Calu3 (cell line): ENCODE measurements around the gene SLC6A19. TPM values are rescaled to one million over a fixed set of nuclear protein-coding genes. Genes with fewer than 3 reads are reported as not detected.

ENCODE experiments used
- BruUV-seq: library from RNA; stranded (reverse); fragments of 400-500 nt; replicated peaks from 2 replicates; lab custom pipeline; 2021; lab: Mats Ljungman, UMichigan
- CTCF ChIA-PET: fragments of 300-600 bp; sonication (Branson Sonifier 250); formaldehyde crosslinking; loops from one replicate; lab custom pipeline; 2022; ENCODE audit warnings: antibody characterized with exemption; lab: Charles Lee
- DNase-seq: peaks from one replicate; pipeline ENCODE4 v3.0.0; 2022
- H3K27ac Mint-ChIP-seq: one replicate; pipeline ENCODE4 v1.8.0; 2022; ENCODE audit warnings: mixed read lengths; ENCODE audit not compliant: unreplicated experiment
- H3K27me3 Mint-ChIP-seq: one replicate; pipeline ENCODE4 v1.8.0; 2022; ENCODE audit warnings: mixed read lengths; ENCODE audit not compliant: unreplicated experiment
- H3K36me3 Mint-ChIP-seq: one replicate; pipeline ENCODE4 v1.8.0; 2022; ENCODE audit warnings: mild to moderate bottlenecking, moderate library complexity, mixed read lengths; ENCODE audit not compliant: insufficient read depth, unreplicated experiment
- H3K4me1 Mint-ChIP-seq: one replicate; pipeline ENCODE4 v1.8.0; 2022; ENCODE audit warnings: mild to moderate bottlenecking, low read depth, mixed read lengths; ENCODE audit not compliant: unreplicated experiment
- H3K4me3 Mint-ChIP-seq: one replicate; pipeline ENCODE4 v1.8.0; 2022; ENCODE audit warnings: mild to moderate bottlenecking, low read depth, moderate library complexity, mixed read lengths; ENCODE audit not compliant: unreplicated experiment
- H3K9me3 Mint-ChIP-seq: one replicate; pipeline ENCODE4 v1.8.0; 2022; ENCODE audit warnings: low read depth, mixed read lengths; ENCODE audit not compliant: unreplicated experiment
- intact Hi-C: fragments of 100-400 bp; cut with micrococcal nuclease; formaldehyde crosslinking; loops from one replicate; pipeline ENCODE4 v1.10.0; 2022; ENCODE audit not compliant: unreplicated experiment
- total RNA-seq: library from RNA; stranded (reverse); gene quantifications from 2 replicates; pipeline ENCODE4 v1.2.3, GENCODE V29; 2022
- TF ChIP-seq, protein P1 (sequence below): fragments of 200-600 bp; IDR thresholded peaks from one replicate; pipeline ENCODE4 v1.8.0; 2022; ENCODE audit warnings: antibody characterized with exemption; ENCODE audit not compliant: unreplicated experiment

Gene SLC6A19
- total RNA-seq, 1 experiment from 2014 or later, result not detected

DNA sequence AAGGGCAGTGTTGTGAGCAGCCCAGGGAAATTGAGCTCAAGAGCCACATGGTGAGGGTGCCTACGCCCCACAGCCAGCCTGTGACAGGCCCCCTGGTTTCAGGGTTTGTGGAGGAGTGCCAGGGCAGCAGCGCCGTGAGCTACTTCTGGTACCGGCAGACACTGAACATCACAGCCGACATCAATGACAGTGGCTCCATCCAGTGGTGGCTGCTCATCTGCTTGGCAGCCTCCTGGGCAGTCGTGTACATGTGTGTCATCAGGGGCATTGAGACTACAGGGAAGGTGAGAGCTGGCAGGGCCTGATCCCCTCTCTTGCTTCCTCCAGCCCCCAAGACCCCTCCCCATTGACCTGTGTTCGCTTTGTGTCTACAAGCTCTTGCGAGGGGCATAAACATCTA lies 34.0 kb downstream of the SLC6A19 start:
- no peak overlapping the region for H3K27ac Mint-ChIP-seq
- BruUV-seq, result no TSS peak
- intact Hi-C loops, result no loop called here
- no peaks in the 10 kb centered on the region for H3K4me1 Mint-ChIP-seq
- TF ChIP-seq, protein P1, sequence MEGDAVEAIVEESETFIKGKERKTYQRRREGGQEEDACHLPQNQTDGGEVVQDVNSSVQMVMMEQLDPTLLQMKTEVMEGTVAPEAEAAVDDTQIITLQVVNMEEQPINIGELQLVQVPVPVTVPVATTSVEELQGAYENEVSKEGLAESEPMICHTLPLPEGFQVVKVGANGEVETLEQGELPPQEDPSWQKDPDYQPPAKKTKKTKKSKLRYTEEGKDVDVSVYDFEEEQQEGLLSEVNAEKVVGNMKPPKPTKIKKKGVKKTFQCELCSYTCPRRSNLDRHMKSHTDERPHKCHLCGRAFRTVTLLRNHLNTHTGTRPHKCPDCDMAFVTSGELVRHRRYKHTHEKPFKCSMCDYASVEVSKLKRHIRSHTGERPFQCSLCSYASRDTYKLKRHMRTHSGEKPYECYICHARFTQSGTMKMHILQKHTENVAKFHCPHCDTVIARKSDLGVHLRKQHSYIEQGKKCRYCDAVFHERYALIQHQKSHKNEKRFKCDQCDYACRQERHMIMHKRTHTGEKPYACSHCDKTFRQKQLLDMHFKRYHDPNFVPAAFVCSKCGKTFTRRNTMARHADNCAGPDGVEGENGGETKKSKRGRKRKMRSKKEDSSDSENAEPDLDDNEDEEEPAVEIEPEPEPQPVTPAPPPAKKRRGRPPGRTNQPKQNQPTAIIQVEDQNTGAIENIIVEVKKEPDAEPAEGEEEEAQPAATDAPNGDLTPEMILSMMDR, result no peak
- no peak overlapping the region for H3K4me3 Mint-ChIP-seq
- H3K9me3 Mint-ChIP-seq, result peaks cover 4% of the 10 kb centered on the region
- no peak for DNase-seq
- H3K27me3 Mint-ChIP-seq, result peaks cover 44% of the 10 kb centered on the region
- CTCF ChIA-PET, result no interaction called here
- peaks cover under 1% of the 10 kb centered on the region for H3K36me3 Mint-ChIP-seq

DNA sequence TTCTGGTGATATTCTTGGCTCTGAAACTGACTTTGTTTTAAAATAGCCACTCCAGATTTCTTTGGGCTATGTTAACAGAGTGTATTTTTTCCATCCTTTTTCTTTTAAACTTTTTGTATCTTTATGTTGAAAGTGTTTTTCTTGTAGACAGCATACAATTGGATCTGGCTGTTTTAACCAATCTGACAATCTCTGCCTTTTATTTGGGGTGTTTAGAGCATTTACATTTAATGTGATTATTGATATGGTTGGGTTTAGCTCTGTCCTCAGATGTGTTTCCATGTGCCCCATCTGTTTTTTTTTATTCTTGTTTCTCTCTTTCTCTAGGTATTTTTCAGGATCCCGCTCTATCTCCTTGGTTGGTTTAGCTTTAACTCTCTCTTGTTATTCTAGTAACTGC lies 34.4 kb downstream of the SLC6A19 start:
- CTCF ChIA-PET, result no interaction called here
- H3K27me3 Mint-ChIP-seq, result peaks cover 44% of the 10 kb centered on the region
- TF ChIP-seq, protein P1, result no peak
- H3K4me1 Mint-ChIP-seq, result no peaks in the 10 kb centered on the region
- no TSS peak for BruUV-seq
- no peak for DNase-seq
- H3K27ac Mint-ChIP-seq, result no peak overlapping the region
- H3K4me3 Mint-ChIP-seq, result no peak overlapping the region
- peaks cover 4% of the 10 kb centered on the region for H3K9me3 Mint-ChIP-seq
- intact Hi-C loops, result no loop called here
- peaks cover 4% of the 10 kb centered on the region for H3K36me3 Mint-ChIP-seq

DNA sequence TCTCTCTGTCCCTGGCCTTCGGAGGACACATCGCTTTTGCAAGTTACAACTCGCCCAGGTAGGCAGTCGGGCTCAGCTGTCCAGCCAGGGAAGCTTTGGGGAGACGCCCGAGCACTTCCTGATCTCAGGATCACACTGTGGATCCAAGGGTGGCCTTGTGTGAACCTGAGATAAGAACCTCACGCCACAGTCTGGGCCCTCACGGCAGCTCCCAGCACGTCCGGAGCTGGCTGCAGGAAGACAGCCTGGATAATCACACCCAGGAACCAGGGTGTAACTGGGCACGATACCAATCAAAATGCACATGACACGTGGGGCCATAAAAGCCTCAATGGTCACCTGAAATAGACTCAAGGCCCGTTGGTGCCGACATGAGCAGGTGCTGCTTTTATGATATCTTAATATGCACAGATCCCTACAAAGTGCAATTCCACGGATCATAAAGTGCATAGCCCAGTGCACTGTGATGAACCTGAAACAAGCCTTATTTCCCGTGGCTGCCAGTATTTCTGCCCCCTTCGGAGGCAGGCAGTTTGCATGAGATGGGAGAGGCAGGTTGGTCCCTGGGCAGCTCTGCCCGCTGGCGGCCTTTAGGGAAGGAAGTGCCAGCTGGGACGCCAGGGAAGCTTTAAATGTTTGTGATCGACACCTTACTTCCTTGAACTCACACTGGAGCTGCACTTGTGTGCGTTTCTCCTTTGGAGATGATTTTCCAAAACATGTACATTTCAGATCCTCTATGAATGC lies 38.3 kb downstream of the SLC6A19 start:
- DNase-seq, result no peak
- BruUV-seq, result no TSS peak
- H3K27me3 Mint-ChIP-seq, result peaks cover 67% of the 10 kb centered on the region
- peaks cover 4% of the 10 kb centered on the region for H3K9me3 Mint-ChIP-seq
- CTCF ChIA-PET, result interaction anchor here (1.1 kb wide), 1 partner anchor 405 kb away, joined by 3 read pairs; no protein-coding TSS in a partner anchor
- no peaks in the 10 kb centered on the region for H3K4me1 Mint-ChIP-seq
- intact Hi-C loops, result no loop called here
- H3K36me3 Mint-ChIP-seq, result peaks cover 4% of the 10 kb centered on the region
- H3K4me3 Mint-ChIP-seq, result no peak overlapping the region
- TF ChIP-seq, protein P1, result no peak
- no peak overlapping the region for H3K27ac Mint-ChIP-seq

DNA sequence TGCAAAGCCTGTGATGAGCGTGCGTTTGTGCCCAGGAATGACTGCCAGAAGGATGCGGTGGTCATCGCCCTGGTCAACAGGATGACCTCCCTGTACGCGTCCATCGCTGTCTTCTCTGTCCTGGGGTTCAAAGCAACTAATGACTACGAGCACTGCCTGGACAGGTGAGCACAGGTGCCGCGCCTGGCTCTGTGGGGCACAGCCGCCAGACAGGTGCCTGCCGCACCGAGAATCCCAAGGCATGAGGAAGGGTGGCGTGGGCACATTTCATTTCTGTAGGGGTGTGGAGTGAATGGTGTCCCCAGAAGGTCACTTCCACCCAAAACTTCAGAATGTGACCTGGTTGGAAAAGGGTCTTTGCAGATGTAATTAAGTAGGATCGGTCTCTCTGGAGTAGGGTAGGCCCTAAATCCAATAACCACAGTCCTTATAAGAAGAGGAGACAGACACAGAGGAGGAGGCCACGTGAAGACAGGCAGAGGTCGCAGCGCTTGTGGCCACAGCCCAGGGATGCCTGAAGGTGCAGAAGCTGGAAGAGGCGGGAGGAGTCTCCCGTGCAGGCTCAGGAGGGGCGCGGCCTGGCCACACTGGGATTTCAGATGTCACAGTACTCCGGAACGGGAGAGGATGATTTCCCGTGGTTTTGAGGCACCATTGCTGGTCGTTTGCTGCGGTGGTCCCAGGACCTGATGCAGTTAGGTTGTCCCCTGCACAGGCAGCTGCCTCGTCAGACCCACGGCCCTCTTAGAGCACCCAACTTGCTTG lies 39.3 kb downstream of the SLC6A19 start:
- Mint-ChIP-seq H3K4me3 (no peak overlapping the region), H3K36me3 (peaks cover 4% of the 10 kb centered on the region), H3K9me3 (peaks cover 4% of the 10 kb centered on the region), H3K4me1 (no peaks in the 10 kb centered on the region), H3K27me3 (peaks cover 63% of the 10 kb centered on the region), H3K27ac (no peak overlapping the region)
- CTCF ChIA-PET, result no interaction called here
- no TSS peak for BruUV-seq
- TF ChIP-seq, protein P1, result no peak
- intact Hi-C loops, result no loop called here
- DNase-seq, result no peak
